Neutrophil (primary cell): ENCODE results near the gene CRYBG3.

Experiments used
- H3K27ac ChIP-seq: fragments of 200-600 bp; sonication (generic); 2 replicates; pipeline ENCODE4 v1.5.1; 2016; ENCODE audit warnings: mild to moderate bottlenecking, moderate library complexity
- H3K27me3 ChIP-seq: fragments of 200-600 bp; sonication (generic); 2 replicates; pipeline ENCODE4 v1.6.0; 2016; ENCODE audit warnings: mild to moderate bottlenecking
- H3K36me3 ChIP-seq: fragments of 200-600 bp; sonication (generic); 2 replicates; pipeline ENCODE4 v1.5.1; 2017
- H3K4me1 ChIP-seq, 2 experiments: fragments of 200-600 bp in 1 of 2; sonication (generic) in 1 of 2; 1 replicate in 1 of 2; 2 replicates in 1 of 2; pipeline versions ENCODE4 v1.5.1 to v1.6.1; 2013 to 2016; ENCODE audit warnings: low read depth in 1 of 2, low read length in 1 of 2, mild to moderate bottlenecking in 1 of 2, moderate library complexity in 1 of 2; ENCODE audit not compliant: control insufficient read depth in 1 of 2, insufficient read depth in 1 of 2
- H3K4me3 ChIP-seq, 2 experiments: fragments of 200-600 bp in 1 of 2; sonication (generic) in 1 of 2; 1 replicate in 1 of 2; 2 replicates in 1 of 2; pipeline ENCODE4 v1.5.1; 2013 to 2016; ENCODE audit warnings: low read depth in 1 of 2, low read length in 1 of 2, mild to moderate bottlenecking in 1 of 2, moderate library complexity in 1 of 2
- H3K9me3 ChIP-seq: fragments of 200-600 bp; sonication (generic); 2 replicates; pipeline ENCODE4 v1.5.1; 2016
- CTCF ChIP-seq: fragments of 200-600 bp; sonication (generic); IDR thresholded peaks from 2 replicates; pipeline ENCODE4 v1.5.1; 2016; ENCODE audit warnings: antibody characterized with exemption

CRYBG3 gene

GRCh38 chr3:97934980-97935695 is 113.3 kb downstream of the CRYBG3 start:
- Histone ChIP-seq H3K4me1 (no peaks in the 10 kb centered on the region), H3K4me3 (no peak overlapping the region), H3K36me3 (no peaks in the 10 kb centered on the region), H3K27ac (no peak overlapping the region), H3K27me3 (no peaks in the 10 kb centered on the region), H3K9me3 (no peaks in the 10 kb centered on the region)
- TF ChIP-seq CTCF, result no peak

- Histone ChIP-seq H3K9me3 (no peaks in the 10 kb centered on the region), H3K36me3 (no peaks in the 10 kb centered on the region), H3K27me3 (no peaks in the 10 kb centered on the region), H3K4me1 (no peaks in the 10 kb centered on the region), H3K27ac (no peak overlapping the region), H3K4me3 (no peak overlapping the region)
- TF ChIP-seq CTCF, result no peak
Measured at GRCh38 chr3:97935842-97936241, 114.0 kb downstream of the CRYBG3 start.

DNA sequence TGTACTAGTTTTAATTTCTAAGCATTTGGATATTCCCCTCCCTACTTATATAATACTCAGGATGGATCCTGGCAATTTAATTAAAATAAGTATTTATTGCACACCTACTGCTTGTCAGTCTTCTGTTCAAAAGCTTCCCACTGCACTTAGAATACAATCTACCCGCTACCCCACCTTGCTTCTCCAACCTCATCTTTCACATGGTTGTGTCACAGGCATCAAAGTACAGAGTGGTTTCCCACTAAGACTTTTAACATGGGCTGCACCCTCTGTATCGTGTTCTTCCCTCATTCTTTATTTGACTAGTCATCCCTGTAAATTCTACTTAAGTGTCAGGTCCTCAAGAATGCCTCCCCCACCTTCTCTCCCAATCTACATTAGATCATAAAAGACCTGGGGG is 115.4 kb downstream of the CRYBG3 start:
- Histone ChIP-seq H3K36me3 (no peaks in the 10 kb centered on the region), H3K4me1 (no peaks in the 10 kb centered on the region), H3K9me3 (no peaks in the 10 kb centered on the region), H3K27ac (no peak overlapping the region), H3K4me3 (no peak overlapping the region), H3K27me3 (no peaks in the 10 kb centered on the region)
- TF ChIP-seq CTCF, result no peak

GRCh38 chr3:97938444-97938843 is 116.6 kb downstream of the CRYBG3 start:
- Histone ChIP-seq H3K36me3 (no peaks in the 10 kb centered on the region), H3K4me3 (no peak overlapping the region), H3K9me3 (no peaks in the 10 kb centered on the region), H3K4me1 (no peaks in the 10 kb centered on the region), H3K27ac (no peak overlapping the region), H3K27me3 (no peaks in the 10 kb centered on the region)
- no peak for TF ChIP-seq CTCF

- no peak overlapping the region for H3K4me3 ChIP-seq
- H3K36me3 ChIP-seq, result no peaks in the 10 kb centered on the region
- TF ChIP-seq CTCF, result no peak
- no peaks in the 10 kb centered on the region for H3K27me3 ChIP-seq
- no peaks in the 10 kb centered on the region for H3K9me3 ChIP-seq
- H3K4me1 ChIP-seq, result no peaks in the 10 kb centered on the region
- H3K27ac ChIP-seq, result no peak overlapping the region
Measured at GRCh38 chr3:97939401-97939800, 117.6 kb downstream of the CRYBG3 start.
